Ecto neural progenitor cell (in vitro differentiated cells): ENCODE measurements around the gene SRPK3.

Experiments
- DNase-seq: peaks from one replicate; pipeline ENCODE4 v3.0.0-alpha.2; 2018; ENCODE audit warnings: low spot score

Gene SRPK3

GRCh38 chrX:153784325-153784967, 3.6 kb downstream of the SRPK3 start:
- DNase-seq = no peak

GRCh38 chrX:153786669-153787068, 5.8 kb downstream of the SRPK3 start:
- no peak for DNase-seq

- DNase-seq = no peak
These were observed 8.8 kb downstream of the SRPK3 start for GRCh38 chrX:153789654-153790053.

GRCh38 chrX:153791104-153791852, 10.4 kb downstream of the SRPK3 start:
- DNase-seq = no peak

- no peak for DNase-seq
These were observed 11.5 kb downstream of the SRPK3 start for GRCh38 chrX:153792368-153792767.

- DNase-seq = no peak
These were observed 12.4 kb downstream of the SRPK3 start for GRCh38 chrX:153793291-153793690.

- DNase-seq = peak; percentile 94
These were observed 13.4 kb downstream of the SRPK3 start, which contains the start of the genes IDH3G and SSR4 for GRCh38 chrX:153794018-153794896. TSS of gene IDH3G (minus strand) at chrX:153794375. CDS start at chrX:153794326, 49 bp downstream. TSS of gene SSR4 (plus strand) at chrX:153794668. CDS start at chrX:153794688, 20 bp downstream.

- no peak for DNase-seq
These were observed 14.3 kb downstream of the SRPK3 start for GRCh38 chrX:153794897-153795816.

- DNase-seq = no peak
These were observed 16.7 kb downstream of the SRPK3 start for GRCh38 chrX:153797415-153798015.

GRCh38 chrX:153799326-153799725, 18.5 kb downstream of the SRPK3 start:
- no peak for DNase-seq

GRCh38 chrX:153800177-153800722, 19.4 kb downstream of the SRPK3 start:
- DNase-seq = no peak

- DNase-seq = no peak
These were observed 19.9 kb downstream of the SRPK3 start for GRCh38 chrX:153800746-153801145.

- DNase-seq = no peak
These were observed 20.8 kb downstream of the SRPK3 start for GRCh38 chrX:153801669-153802068.

GRCh38 chrX:153802513-153803045, 21.7 kb downstream of the SRPK3 start:
- DNase-seq = no peak

- DNase-seq = no peak
These were observed 22.6 kb downstream of the SRPK3 start for GRCh38 chrX:153803211-153804099.

- DNase-seq = no peak
These were observed 23.3 kb downstream of the SRPK3 start for GRCh38 chrX:153804100-153804595.

- no peak for DNase-seq
These were observed 23.8 kb downstream of the SRPK3 start for GRCh38 chrX:153804621-153805020.

- DNase-seq = no peak
These were observed 24.6 kb downstream of the SRPK3 start for GRCh38 chrX:153805436-153805835.

- DNase-seq = no peak
These were observed 26.2 kb downstream of the SRPK3 start for GRCh38 chrX:153806999-153807575.
